Endothelial cell of umbilical vein (primary cell): Measurements from ENCODE around the gene GOLGA8R.
"Not testable (repeated sequence)": the region's sequence is repeated elsewhere in the genome, so short reads cannot be mapped to it uniquely, and the experiment has no call there.

Source experiments
- CTCF ChIP-seq, 2 donors: IDR thresholded peaks; 1 replicate in 1 of 2; 2 replicates in 1 of 2; pipeline ENCODE4 v1.5.1; 2011; ENCODE audit warnings: low read length in 2 of 2, mild to moderate bottlenecking in 2 of 2, moderate library complexity in 2 of 2, control low read depth in 1 of 2, inconsistent platforms in 1 of 2, low read depth in 1 of 2; ENCODE audit not compliant: insufficient read depth in 1 of 2; ENCODE audit errors: extremely low read depth in 1 of 2
- EZH2 ChIP-seq: IDR thresholded peaks from 2 replicates; pipeline ENCODE4 v1.6.1; 2012; ENCODE audit warnings: borderline replicate concordance, low read depth, mild to moderate bottlenecking, moderate library complexity, low read length, inconsistent platforms; ENCODE audit not compliant: severe bottlenecking
- POLR2A ChIP-seq: IDR thresholded peaks from 2 replicates; pipeline ENCODE4 v1.6.1; 2012; ENCODE audit warnings: low read depth, mild to moderate bottlenecking, control low read depth, low read length
- POLR2AphosphoS5 ChIP-seq: IDR thresholded peaks from 2 replicates; pipeline ENCODE4 v1.6.1; 2012; ENCODE audit warnings: low read depth, mild to moderate bottlenecking, control low read depth, low read length, moderate library complexity; ENCODE audit not compliant: insufficient read depth

GRCh38 chr15:30376375-30377081 is 37.5 kb downstream of the GOLGA8R start:
- TF ChIP-seq CTCF (IDR thresholded peaks at IDR 0.05; ENCODE audit: extremely low read depth in 1 of 2, insufficient read depth in 1 of 2, low read depth in 1 of 2, low read length in 2 of 2); POLR2A; EZH2; POLR2AphosphoS5: not testable (repeated sequence)
